Esophagus muscularis mucosa (tissue), 4 donors: Measurements from ENCODE around the gene THRB. TPM values are rescaled to one million over a fixed set of nuclear protein-coding genes. Genes with fewer than 3 reads are reported as not detected.

Experiments used
- DNase-seq: peaks from one replicate; pipeline ENCODE4 v3.0.0-alpha.2; 2017; ENCODE audit errors: extremely low spot score
- H3K27ac ChIP-seq, 4 donors: fragments of 200-600 bp; sonication (generic); replicated peaks in 1 of 4; 1 replicate in 3 of 4; 2 replicates in 1 of 4; pipeline ENCODE4 v1.5.1; 2016 to 2019; ENCODE audit warnings: mild to moderate bottlenecking in 1 of 4
- H3K27me3 ChIP-seq, 4 donors: fragments of 200-600 bp; sonication (generic); one replicate each; pipeline versions ENCODE4 v1.5.1 to v1.6.0; 2016 to 2019
- H3K36me3 ChIP-seq, 4 donors: fragments of 200-600 bp; sonication (generic); one replicate each; pipeline ENCODE4 v1.5.1; 2016 to 2019
- H3K4me1 ChIP-seq, 4 donors: fragments of 200-600 bp; sonication (generic); one replicate each; pipeline ENCODE4 v1.5.1; 2016 to 2019
- H3K4me3 ChIP-seq, 4 donors: fragments of 200-600 bp; sonication (generic); 1 replicate in 2 of 4; 2 replicates in 2 of 4; pipeline ENCODE4 v1.5.1; 2016 to 2019; ENCODE audit warnings: mild to moderate bottlenecking in 4 of 4, moderate library complexity in 1 of 4
- H3K9me3 ChIP-seq, 4 donors: fragments of 200-600 bp; sonication (generic); 1 replicate in 3 of 4; 2 replicates in 1 of 4; pipeline ENCODE4 v1.5.1; 2016 to 2019
- CTCF ChIP-seq, 3 experiments: fragments of 200-600 bp in 2 of 3; fragments of 450-650 bp in 1 of 3; sonication (generic) in 2 of 3; IDR thresholded peaks; one replicate each; pipeline ENCODE4 v1.5.1; 2017 to 2019; ENCODE audit warnings: antibody characterized with exemption in 3 of 3, mild to moderate bottlenecking in 2 of 3, moderate library complexity in 1 of 3
- EP300 ChIP-seq: sonication (generic); formaldehyde crosslinking; IDR thresholded peaks from one replicate; pipeline ENCODE4 v1.6.1; 2017; ENCODE audit warnings: antibody characterized with exemption
- POLR2A ChIP-seq: fragments of 450-650 bp; IDR thresholded peaks from one replicate; pipeline ENCODE4 v1.6.1; 2017; ENCODE audit warnings: antibody characterized with exemption, moderate library complexity, mild to moderate bottlenecking, low read depth
- POLR2AphosphoS5 ChIP-seq, 2 donors: sonication (generic); formaldehyde crosslinking; IDR thresholded peaks; one replicate each; pipeline ENCODE4 v1.6.1; 2017; ENCODE audit warnings: antibody characterized with exemption in 2 of 2
- WGBS: methylation state at CpG from one replicate; pipeline ENCODE4 v1.1.5; 2018; 5-methylcytosine and 5-hydroxymethylcytosine counted together
- intact Hi-C: fragments of 100-400 bp; cut with DNase I; formaldehyde crosslinking; loops from one replicate; pipeline ENCODE4 v1.15.1; 2023
- total RNA-seq, 4 donors: library from RNA; depleted of rRNA; stranded (reverse); fragments of >200 nt; gene quantifications; one replicate each; pipeline versions ENCODE4 v1.1.0 to v1.2.1, GENCODE V29; 2016

THRB gene
- total RNA-seq, 4 donors from 2014 or later = 31.5 to 68.6 (median 39.3) TPM

DNA sequence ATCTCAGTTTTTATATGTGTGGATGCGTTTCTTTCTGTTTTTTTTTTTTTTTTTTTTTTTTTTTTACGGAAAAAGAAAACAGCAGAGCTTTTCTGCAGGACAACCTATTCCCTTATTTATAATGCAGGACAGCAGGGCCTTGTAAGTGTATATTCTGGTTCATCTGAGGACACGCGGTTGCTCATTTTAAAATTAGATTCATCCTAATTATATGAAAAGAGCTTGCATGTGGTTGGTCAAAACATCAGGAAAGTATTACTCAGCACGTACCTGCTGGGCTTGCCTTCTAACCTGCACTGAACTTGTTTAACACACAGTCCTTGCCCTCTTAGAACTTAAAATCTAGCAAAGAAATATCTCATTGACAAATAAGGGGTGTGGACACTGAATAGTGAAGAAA, 13.5 kb downstream of the THRB start:
- H3K4me1 ChIP-seq = peaks cover 18 to 61% (median 55%) of the 10 kb centered on the region in 4 donors
- TF ChIP-seq EP300 (no peak), POLR2AphosphoS5 (IDR thresholded peaks at IDR 0.05) (no peak), CTCF (IDR thresholded peaks at IDR 0.05) (no peak), POLR2A (no peak)
- no peak overlapping the region for H3K4me3 ChIP-seq
- 70% methylated on average over 5 of the region's 5 CpGs for WGBS
- DNase-seq = no peak
- intact Hi-C loops = no loop called here
- H3K27ac ChIP-seq = no peak overlapping the region
- H3K36me3 ChIP-seq = no peaks in the 10 kb centered on the region
- no peaks in the 10 kb centered on the region for H3K9me3 ChIP-seq
- H3K27me3 ChIP-seq = no peaks in the 10 kb centered on the region

DNA sequence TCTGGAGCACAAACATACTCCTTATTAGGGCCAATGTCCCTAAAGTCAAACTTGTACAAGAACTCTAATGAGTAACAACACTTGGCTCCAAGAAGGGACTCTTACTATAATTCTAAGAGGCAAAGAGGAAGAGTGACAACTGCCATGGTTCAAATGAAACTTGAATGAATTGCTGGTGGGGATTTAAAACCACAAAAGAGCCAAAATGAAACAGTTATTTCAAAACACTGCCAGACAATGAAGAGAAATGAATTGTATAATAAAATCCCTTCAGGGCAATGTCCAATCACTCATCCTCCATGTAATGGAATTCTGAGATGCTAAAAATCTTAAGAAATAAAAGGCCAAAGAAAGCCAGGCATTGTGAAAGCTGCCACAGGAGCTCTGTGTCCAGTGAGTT, 14.2 kb downstream of the THRB start:
- intact Hi-C loops = no loop called here
- Histone ChIP-seq H3K4me1 (peaks cover 22 to 60% (median 54%) of the 10 kb centered on the region in 4 donors), H3K4me3 (no peak overlapping the region), H3K36me3 (no peaks in the 10 kb centered on the region), H3K27me3 (no peaks in the 10 kb centered on the region), H3K9me3 (no peaks in the 10 kb centered on the region), H3K27ac (no peak overlapping the region)
- TF ChIP-seq CTCF (IDR thresholded peaks at IDR 0.05) (no peak), POLR2A (no peak), EP300 (no peak), POLR2AphosphoS5 (IDR thresholded peaks at IDR 0.05) (no peak)
- no peak for DNase-seq

GRCh38 chr3:24479816-24480215, 14.8 kb downstream of the THRB start:
- no peak for TF ChIP-seq CTCF (IDR thresholded peaks at IDR 0.05)
- no peak for TF ChIP-seq POLR2AphosphoS5 (IDR thresholded peaks at IDR 0.05)
- no peak for TF ChIP-seq POLR2A
- TF ChIP-seq EP300 = no peak
- Histone ChIP-seq H3K4me1 (peaks cover 18 to 59% (median 51%) of the 10 kb centered on the region in 4 donors), H3K27ac (no peak overlapping the region), H3K9me3 (no peaks in the 10 kb centered on the region), H3K27me3 (no peaks in the 10 kb centered on the region), H3K36me3 (no peaks in the 10 kb centered on the region), H3K4me3 (no peak overlapping the region)
- intact Hi-C loops = no loop called here
- no peak for DNase-seq

- Histone ChIP-seq H3K4me1 (peaks cover 14 to 63% (median 47%) of the 10 kb centered on the region in 4 donors), H3K27me3 (no peaks in the 10 kb centered on the region), H3K36me3 (no peaks in the 10 kb centered on the region), H3K9me3 (no peaks in the 10 kb centered on the region), H3K27ac (peak overlapping the region in 1 of 4 donors; percentile 35), H3K4me3 (no peak overlapping the region)
- WGBS = 51% methylated on average over 3 of the region's 3 CpGs
- TF ChIP-seq POLR2AphosphoS5 (IDR thresholded peaks at IDR 0.05) (no peak), EP300 (no peak), POLR2A (no peak), CTCF (IDR thresholded peaks at IDR 0.05) (no peak)
- intact Hi-C loops = no loop called here
- no peak for DNase-seq
Measured at GRCh38 chr3:24476871-24477656, 17.6 kb downstream of the THRB start.

DNA sequence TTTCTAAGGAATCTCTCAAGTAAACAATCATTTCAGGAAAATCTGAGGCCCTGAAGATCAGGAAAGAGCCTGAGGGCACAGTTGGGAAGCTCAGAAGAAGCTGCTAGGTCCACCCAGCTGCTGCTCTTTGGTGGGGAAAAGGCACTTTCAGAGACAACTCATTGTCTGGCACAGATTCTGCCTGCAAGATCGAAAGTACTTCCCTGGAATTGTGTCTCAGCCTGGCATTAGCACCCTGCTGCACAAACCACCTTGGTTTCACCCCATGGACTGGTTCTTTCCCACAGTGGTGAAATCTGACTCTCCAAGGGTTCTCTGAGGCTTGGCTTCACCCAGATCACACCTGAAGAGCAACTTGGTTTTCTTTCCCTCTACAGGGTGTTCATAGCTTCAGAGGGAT, 18.7 kb downstream of the THRB start:
- intact Hi-C loops = no loop called here
- no peak for DNase-seq
- WGBS = 25% methylated on average over 1 of the region's 1 CpG
- TF ChIP-seq POLR2AphosphoS5 (IDR thresholded peaks at IDR 0.05) (no peak), POLR2A (no peak), EP300 (no peak), CTCF (IDR thresholded peaks at IDR 0.05) (no peak)
- Histone ChIP-seq H3K27me3 (no peaks in the 10 kb centered on the region), H3K4me1 (peaks cover 14 to 59% (median 46%) of the 10 kb centered on the region in 4 donors), H3K27ac (peak overlapping the region in 1 of 4 donors; percentile 1), H3K36me3 (no peaks in the 10 kb centered on the region), H3K4me3 (no peak overlapping the region), H3K9me3 (no peaks in the 10 kb centered on the region)
